ENCODE data around the gene DOCK3. TPM values are rescaled to one million over a fixed set of nuclear protein-coding genes. Genes with fewer than 3 reads are reported as not detected.
"Not testable (repeated sequence)": the region's sequence is repeated elsewhere in the genome, so short reads cannot be mapped to it uniquely, and the experiment has no call there.

DOCK3 gene
- total RNA-seq, 1 donor from 2014 or later: 6.2 TPM

DNA sequence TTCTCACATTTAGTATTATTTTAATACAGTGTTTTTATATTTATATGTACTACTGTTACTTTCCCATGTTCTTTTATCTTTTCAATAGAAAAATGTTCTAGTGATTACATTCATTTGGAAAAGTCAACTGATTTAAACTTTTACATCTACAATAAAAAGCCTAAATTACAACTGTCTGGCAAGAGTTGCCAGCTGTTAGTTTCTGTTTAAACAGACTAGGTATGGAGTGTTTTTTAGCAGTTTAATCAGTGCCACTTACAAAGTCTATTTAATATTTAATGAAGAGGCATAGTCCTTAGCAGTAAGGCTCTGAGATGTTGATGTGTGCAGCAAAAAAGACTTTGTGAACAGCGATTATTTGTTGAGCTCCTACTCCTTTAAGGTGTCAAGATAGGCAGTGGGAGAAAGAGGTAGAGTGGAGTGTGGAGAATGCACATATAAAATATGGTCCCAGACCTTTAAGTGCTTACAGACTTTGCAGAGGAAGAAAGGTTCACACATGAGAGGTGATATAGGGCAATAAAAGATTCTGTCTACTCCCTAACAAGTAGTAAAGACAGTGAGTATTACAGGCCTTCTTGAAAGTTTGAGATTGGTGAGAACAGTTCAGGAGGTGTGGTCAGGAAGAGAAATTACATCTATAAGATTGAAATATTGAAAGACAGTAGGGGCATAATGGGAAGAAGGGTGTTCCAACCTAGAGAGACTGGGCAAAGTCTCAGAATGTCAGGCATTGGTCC lies 320.5 kb downstream of the DOCK3 start:
- ATAC-seq (no peak), DNase-seq (ENCODE audit: low spot score) (no peak)
- intact Hi-C loops (cut with DNase I): no loop called here

DNA sequence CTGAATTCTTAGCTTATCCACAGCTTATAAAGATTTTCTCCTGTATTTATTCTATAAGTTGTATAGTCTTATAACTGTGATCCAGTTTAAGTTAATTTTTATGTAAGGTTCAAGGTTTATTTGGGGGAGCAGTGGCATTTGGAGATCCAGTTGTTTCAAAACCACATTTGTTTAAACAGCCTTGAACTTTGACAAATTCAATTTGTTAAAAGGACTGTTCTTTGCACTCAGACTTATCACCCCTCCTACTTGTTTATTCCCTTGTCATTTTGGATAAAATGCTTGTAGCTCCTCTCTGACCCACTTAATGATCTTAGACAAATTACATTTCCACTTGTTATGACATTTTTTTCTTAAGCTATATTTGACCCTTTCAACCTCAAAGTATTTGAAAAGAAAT lies 327.8 kb downstream of the DOCK3 start:
- ATAC-seq (no peak), DNase-seq (ENCODE audit: low spot score) (no peak)
- intact Hi-C loops (cut with DNase I): no loop called here

DNA sequence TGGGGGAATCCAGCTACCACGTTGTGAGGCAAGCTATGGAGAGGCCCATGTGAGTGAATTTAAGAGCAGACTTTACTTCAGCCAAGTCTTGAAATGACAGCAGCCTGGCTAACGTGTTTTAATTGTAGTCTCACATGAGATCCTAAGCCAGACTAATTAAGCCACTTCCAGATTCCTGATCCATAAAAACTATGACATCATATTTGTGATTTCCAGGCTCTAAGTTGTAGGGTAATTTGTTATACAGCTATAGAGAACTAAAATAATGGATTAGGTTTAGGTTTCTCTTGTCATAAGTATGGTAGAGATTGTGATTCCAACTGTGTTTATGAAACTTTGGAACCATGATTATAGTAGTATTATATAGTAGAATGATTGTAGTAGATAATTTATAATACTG lies 329.5 kb downstream of the DOCK3 start:
- intact Hi-C loops (cut with DNase I): no loop called here
- no peak for ATAC-seq
- DNase-seq (ENCODE audit: low spot score): no peak

DNA sequence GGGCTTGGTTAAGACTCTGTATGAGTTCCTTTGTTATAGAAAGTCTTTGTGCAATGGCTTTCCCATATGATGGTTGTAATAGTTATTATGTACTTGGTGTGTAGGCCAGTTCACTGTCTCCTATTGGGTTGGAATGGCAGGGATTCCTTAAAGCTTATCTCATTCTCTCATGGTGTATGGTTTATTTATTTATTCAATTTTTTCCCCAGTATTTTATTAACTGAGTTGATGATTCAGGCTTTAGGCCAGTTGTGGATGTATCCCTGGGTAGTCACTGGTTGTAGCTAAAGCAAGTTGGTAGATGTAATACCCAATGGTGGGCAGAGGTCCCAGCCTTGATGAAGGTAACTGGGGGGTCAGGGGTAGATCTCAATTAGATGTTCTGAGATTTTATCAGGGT lies 349.4 kb downstream of the DOCK3 start:
- ATAC-seq (no peak), DNase-seq (ENCODE audit: low spot score) (no peak)
- intact Hi-C loops (cut with DNase I): no loop called here

DNA sequence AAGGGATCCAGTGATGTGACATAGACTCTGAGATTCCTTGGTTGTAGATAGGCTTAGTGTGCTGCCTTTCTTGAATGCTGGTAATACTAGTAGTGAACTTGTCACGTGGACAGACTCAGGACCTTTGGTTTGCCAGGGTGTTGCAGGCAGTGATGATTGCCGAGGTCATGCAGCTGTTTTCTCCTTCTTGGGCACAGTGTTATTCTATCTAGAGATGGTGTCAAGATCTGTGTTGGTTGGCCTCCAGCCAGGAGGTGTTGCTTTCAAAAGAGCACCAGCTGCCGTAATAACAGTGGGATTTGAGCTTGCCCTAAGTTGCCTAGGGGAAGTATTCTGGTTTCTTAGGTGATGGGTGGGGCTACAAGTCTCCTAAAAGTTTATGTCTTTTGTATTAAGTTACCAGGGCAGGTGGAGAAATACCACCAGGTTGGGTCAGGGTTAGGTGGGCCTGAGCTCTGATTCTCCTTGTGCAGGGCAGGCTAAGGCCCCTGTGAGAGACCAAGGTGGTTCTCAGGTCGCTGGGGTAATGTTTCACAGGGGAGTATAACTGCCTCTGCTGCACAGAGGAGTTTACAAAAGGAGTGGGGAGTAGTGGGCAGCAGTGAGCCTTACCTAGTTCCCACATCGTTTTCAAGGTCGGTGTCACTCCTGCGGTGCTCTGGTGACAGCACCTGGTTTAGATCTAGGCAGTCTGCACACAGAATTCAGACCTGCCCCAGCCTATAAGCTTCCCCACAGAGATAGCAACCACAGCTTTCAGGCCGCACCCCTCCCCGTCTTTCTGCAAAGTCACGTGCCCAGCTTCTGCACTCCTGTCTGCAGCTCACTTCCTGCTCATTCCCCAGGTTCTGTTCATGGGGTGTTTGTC lies 350.3 kb downstream of the DOCK3 start:
- DNase-seq (ENCODE audit: low spot score) (no peak), ATAC-seq (no peak)
- intact Hi-C loops (cut with DNase I): no loop called here

DNA sequence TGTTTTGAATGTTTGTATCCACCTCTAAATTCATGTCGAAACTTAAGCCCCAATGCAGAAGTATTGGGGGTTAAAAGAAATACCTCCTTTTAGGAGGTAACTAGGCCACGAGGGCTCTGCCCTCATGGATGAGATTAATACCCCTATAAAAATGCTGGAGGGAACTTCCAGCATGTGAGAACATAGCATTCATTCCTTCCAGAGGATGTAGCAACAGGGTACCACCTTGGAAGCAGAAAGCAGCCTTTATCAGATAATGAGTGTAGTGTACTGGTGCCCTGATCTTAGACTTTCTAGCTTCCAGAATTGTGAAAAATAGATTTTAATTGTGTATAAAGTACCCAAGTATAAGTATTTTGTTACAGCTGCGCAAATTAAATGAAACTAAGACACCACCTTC lies 356.9 kb downstream of the DOCK3 start:
- intact Hi-C loops (cut with DNase I): no loop called here
- DNase-seq (ENCODE audit: low spot score): no peak
- ATAC-seq: no peak

DNA sequence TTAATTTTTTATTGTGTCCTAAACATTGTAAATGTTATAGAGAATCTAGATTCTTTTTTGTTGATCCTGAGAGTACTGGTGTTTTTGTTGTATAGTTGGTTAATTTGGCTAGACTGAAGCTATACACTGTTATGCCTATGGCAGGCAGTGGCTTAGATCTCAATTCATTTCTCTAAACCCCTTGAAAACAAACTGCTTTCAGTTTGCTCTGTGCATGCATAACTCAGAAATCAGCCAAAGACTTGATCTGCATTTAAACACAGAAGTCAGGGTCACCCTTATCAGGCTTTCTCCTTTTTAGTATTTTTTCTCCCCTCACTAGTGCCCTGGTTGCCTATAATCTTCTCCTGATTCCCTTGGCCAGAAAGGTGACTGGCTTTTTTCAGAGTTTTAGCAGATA lies 360.9 kb downstream of the DOCK3 start:
- DNase-seq (ENCODE audit: low spot score) (no peak), ATAC-seq (no peak)
- intact Hi-C loops (cut with DNase I): no loop called here

DNA sequence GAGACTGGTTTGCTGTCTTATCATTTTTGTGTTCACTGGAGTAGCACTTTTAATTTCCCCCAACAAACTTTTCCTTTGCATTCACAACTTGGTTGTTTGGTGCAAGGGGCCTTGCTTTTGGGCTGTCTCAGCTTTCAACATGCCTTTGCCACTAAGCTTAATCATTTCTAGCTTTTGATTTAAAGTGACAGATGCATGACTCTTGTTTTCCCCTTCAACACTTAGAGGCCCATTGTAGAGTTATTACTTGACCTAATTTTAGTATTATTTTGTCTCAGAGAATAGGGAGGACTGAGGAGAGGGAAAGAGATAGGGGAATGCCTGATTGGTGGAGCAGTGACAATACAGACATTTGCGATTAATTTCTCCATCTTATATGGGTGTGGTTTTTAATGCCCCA lies 370.3 kb downstream of the DOCK3 start:
- intact Hi-C loops (cut with DNase I): no loop called here
- DNase-seq (ENCODE audit: low spot score): no peak
- no peak for ATAC-seq

DNA sequence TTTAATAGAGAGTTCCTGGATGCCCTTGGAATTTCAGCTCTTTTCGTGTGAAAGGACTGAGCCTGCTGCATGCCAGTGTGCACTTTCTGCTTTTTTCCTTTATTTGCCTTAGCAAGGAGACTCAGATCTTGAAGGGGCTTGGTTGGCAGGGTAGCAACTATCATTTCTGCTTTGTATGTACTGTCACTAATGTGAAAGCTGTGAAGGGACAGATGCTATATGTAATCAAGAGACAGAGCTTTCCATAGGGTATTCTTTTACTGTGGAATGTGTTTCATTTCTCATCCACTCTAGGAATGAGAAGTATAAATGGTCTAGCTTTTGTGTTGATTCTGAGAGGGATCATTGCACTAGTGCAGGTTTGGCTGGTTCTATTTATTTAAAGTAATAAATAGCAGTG lies 377.8 kb downstream of the DOCK3 start:
- no peak for DNase-seq (ENCODE audit: low spot score)
- ATAC-seq: no peak
- intact Hi-C loops (cut with DNase I): no loop called here

DNA sequence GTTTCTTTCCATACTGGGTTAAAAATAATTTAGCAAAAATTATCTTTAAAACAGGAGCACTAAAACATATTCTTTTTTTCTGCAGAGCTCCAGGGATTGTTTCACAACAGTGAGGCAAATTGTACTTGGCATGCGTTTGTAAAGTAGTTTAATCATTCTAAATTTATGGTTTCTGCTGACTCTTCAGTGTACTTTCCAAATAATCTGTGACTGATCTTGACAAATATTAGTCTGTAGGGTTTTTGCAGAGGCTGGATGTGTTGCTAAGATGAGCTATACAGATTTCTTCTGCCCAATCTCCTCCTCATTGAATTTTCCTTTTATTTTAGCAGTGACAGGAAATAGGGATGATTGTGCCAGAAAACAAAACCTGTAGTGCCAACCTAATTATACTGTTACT lies 382.4 kb downstream of the DOCK3 start:
- ATAC-seq (no peak), DNase-seq (ENCODE audit: low spot score) (no peak)
- intact Hi-C loops (cut with DNase I): no loop called here

DNA sequence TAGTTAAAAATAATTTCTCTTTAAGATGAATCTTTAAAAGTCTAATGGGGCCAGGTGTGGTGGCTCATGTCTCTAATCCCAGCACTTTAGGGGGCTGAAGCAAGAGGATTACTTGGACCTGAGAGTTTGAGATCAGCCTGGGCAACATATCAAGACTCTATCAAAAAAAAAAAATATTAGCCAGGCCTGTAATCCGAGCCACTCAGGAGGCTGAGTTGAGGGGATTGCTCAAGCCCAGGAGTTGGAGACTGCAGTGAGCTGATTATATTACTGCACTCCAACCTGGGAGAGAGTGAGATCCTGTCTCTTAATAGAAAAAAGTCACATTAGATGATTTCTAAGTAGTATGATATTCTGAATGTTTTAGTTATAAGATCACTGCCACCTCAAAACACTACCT lies 388.3 kb downstream of the DOCK3 start:
- ATAC-seq (no peak), DNase-seq (ENCODE audit: low spot score) (no peak)
- intact Hi-C loops (cut with DNase I): no loop called here

DNA sequence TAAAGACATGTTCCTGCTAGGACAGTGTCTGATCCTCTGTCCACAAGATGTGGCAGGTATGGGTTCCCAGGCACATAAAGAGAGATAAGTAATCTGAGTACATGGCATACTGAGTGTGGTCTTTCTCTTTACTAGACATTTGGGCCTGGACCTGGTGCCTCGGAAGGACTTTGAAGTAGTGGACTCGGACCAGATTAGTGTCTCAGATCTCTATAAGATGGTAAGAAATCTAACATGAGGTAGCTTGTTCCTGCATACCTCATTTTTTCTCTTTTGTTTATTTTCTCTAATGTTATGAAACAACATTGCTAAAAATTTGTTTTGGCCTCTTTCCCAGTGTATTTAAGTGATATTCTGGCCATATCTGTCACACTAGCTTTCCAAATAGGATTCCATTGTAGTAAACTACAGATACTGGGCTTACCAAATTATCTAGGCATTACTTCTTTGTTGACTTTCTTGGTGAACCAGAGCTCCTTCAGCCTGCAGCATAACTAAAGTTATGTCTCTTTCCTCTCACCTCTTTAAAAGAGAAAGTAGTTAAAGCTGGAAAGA lies 400.6 kb downstream of the DOCK3 start:
- intact Hi-C loops (cut with DNase I): no loop called here
- ATAC-seq (no peak), DNase-seq (ENCODE audit: low spot score) (no peak)

DNA sequence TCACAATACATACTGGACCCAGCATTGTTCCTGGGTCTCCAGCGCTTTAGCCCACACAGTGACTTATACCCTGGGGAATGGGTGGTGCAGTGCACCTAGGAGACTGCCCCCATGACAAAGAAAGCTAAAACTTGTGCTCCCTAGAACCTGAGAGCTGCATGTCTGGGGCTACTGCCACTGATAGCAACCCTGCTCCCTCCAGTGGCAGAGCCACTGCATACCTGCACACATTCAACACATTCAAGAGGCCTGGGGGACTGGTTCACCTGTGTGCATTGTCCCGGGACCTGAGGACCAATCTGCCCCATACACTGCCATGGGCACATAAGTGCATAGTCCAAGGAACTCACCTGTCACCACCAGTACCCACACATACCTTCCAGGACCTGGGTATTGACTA lies 407.6 kb downstream of the DOCK3 start:
- no peak for DNase-seq (ENCODE audit: low spot score)
- intact Hi-C loops (cut with DNase I): no loop called here
- ATAC-seq: no peak

DNA sequence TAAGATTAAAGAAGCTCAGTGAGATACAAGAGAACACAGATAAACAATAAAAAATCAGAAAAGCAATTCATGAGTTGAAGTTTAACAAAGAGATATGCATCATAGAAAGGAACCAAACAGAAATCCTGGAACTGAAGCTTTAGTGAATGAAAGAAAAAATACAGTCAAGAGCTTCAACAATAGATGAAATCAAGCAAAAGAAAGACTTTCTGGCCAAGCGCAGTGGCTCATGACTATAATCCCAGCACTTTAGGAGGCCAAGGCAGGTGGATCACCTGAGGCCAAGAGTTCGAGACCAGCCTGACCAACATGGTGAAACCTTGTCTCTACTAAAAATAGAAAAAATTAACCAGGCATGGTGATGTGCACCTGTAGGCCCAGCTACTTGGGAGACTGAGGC lies 408.8 kb downstream of the DOCK3 start:
- ATAC-seq: no peak
- no peak for DNase-seq (ENCODE audit: low spot score)
- intact Hi-C loops (cut with DNase I): no loop called here

DNA sequence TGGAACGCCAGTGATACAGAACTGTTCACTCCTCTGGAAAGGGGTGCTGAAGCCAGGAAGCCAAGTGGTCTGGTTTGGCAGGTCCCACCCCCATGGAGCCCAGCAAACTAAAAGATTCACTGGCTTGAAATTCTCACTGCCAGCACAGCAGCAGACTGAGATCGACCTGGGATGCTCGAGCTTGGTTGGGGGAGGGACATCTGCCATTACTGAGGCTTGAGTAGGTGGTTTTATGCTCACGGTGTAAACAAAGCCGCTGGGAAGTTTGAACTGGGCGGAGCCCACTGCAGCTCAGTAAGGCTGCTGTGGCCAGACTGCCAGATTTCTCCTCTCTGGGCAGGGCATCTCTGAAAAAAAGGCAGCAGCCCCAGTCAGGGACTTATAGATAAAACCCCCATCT lies 417.4 kb downstream of the DOCK3 start:
- ATAC-seq; intact Hi-C loops (cut with DNase I); DNase-seq (ENCODE audit: low spot score): not testable (repeated sequence)

DNA sequence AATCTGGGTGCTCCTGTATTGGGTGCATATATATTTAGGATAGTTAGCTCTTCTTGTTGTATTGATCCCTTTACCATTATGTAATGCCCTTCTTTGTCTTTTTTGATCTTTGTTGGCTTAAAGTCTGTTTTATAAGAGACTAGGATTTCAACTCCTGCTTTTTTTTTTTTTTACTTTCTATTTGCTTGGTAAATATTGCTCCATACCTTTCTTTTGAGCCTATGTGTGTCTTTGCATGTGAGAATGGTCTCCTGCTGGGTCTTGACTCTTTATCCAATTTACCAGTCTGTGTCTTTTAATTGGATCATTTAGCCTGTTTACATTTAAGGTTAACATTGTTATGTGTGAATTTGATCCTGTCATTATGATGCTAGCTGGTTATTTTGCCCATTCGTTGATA lies 420.1 kb downstream of the DOCK3 start:
- intact Hi-C loops (cut with DNase I); DNase-seq (ENCODE audit: low spot score); ATAC-seq: not testable (repeated sequence)

DNA sequence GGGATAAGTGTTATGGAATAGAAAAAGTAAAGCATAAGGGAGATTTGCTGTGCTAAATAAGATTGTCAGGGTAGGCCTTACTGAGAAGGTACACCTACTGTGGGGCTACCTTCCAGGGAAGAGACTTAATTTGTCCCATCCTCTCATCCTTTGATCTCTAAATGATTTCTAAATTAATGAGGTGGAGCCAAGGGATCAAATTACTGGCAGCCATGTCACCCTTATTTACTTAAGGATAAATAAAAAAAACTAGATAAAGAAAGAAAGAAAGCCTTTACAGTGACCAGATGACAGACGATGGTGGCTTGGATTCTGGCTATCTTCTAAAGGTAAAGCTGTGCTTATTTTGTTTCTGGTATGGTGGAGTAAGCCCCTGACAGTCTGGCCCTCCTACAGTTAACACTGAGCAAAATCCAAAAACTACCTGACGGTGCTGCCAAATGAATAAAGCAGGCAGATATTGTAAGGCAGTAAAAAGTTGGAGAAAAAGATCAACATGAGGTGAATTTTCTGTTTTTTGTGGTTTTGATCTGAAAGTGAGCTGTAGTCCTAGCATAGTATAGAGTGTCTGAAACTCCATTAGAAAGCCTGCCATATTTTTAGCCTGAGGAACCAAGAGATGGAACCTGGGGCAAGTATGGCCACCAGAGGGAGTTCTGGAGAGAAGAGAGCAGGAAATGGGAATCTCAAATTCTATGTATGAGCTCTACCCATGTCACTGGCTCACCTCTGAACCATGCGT lies 425.2 kb downstream of the DOCK3 start:
- intact Hi-C loops (cut with DNase I): no loop called here
- DNase-seq (ENCODE audit: low spot score): peak; percentile 65
- peak; percentile 55 for ATAC-seq

DNA sequence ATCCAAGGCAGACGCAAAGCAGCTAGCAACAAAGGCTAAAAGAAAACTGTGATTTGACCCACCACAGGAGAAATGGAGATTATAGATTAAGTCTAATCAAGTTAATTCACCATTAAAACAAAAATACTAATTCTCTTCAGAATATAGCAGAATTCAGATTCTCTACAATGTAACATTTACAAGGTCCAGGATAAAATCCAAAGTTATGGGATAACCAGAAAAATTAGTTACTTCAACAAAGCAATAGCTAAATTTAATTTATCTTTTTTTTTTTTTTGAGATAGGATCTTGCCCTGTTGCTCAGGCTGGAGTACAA lies 425.8 kb downstream of the DOCK3 start:
- no peak for ATAC-seq
- intact Hi-C loops (cut with DNase I): no loop called here
- no peak for DNase-seq (ENCODE audit: low spot score)

DNA sequence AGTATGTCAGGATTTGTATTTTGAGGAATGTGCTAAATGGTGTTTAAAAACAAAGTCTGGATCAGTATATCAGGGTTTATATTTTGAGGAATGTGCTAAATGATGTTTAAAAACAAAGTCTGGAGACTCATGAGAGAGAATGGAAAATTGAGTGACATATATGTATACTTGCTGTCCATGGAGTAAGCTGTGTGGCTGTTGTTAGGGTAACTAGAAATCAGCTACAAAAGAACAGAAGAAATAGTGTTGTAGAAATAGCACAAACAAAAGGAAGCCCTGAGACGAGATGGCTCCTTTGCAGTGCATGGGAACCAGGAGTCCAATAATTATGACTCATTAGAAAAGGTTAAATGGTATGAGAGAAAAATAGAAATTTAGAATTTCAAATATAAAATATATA lies 427.7 kb downstream of the DOCK3 start:
- DNase-seq (ENCODE audit: low spot score) (no peak), ATAC-seq (no peak)
- intact Hi-C loops (cut with DNase I): no loop called here

Measured in sciatic nerve (tissue), 2 donors.